ENCODE data around the gene IFFO2. TPM values are rescaled to one million over a fixed set of nuclear protein-coding genes. Genes with fewer than 3 reads are reported as not detected.

Gene IFFO2
- total and polyA plus RNA-seq, 2 of the 13 experiments (the other 11 are each of a cell fraction or from before 2014, with no cell fraction given), result 7.3 to 16.7 TPM

GRCh38 chr1:18948913-18949685, 7.4 kb downstream of the IFFO2 start (continued):
- TF ChIP-seq REST (IDR thresholded peaks at IDR 0.05; ENCODE audit: borderline replicate concordance in 1 of 2, low read depth in 1 of 2, low read length in 2 of 2), result peak in 1 of 2 experiments; percentile 20; a peak in 1 of 4 replicates
- TF ChIP-seq ZNF318 (CRISPR knock-in tag; IDR thresholded peaks at IDR 0.05), result no peak; the same call in 1 of the 2 replicates
- no peak for TF ChIP-seq FOXA1 (IDR thresholded peaks at IDR 0.05)
- TF ChIP-seq FOXA1 (CRISPR knock-in tag; IDR thresholded peaks at IDR 0.05), result peak; percentile 97
- TF ChIP-seq ZBTB39 (CRISPR knock-in tag; IDR thresholded peaks at IDR 0.05), result 0 out of 2 replicates have a peak, but pooled peaks have one; percentile 52
- TF ChIP-seq PRPF4 (IDR thresholded peaks at IDR 0.05; ENCODE audit: low read depth, low read length, poor library complexity, severe bottlenecking), result no peak
- TF ChIP-seq ZMYM2 (CRISPR knock-in tag; IDR thresholded peaks at IDR 0.05), result peak; percentile 79
- TF ChIP-seq MAF1 (CRISPR knock-in tag; IDR thresholded peaks at IDR 0.05; ENCODE audit: borderline replicate concordance), result 0 out of 2 replicates have a peak, but pooled peaks have one; percentile 81
- TF ChIP-seq PRMT3 (CRISPR knock-in tag; IDR thresholded peaks at IDR 0.05; ENCODE audit: borderline replicate concordance, low read depth), result no peak
- peak; percentile 17 for TF ChIP-seq U2AF1 (optimal IDR thresholded peaks at IDR 0.05; ENCODE audit: low read depth, low read length)
